GM18951 (cell line): ENCODE data around the gene GAPDH.
A peak's percentile ranks its signal among the peaks of the same experiment; 100 is the strongest.
"Not testable (repeated sequence)": the region's sequence is repeated elsewhere in the genome, so short reads cannot be mapped to it uniquely, and the experiment has no call there.

Experiments used
- POLR2A ChIP-seq: IDR thresholded peaks from 4 replicates; pipeline ENCODE4 v1.6.1; 2011; ENCODE audit warnings: mild to moderate bottlenecking; ENCODE audit not compliant: insufficient read length, insufficient read depth; ENCODE audit errors: extremely low read depth
- in situ Hi-C: fragments of 300-500 bp; cut with MboI; formaldehyde crosslinking; loops from one replicate; pipeline ENCODE4 v1.12.0; 2022; ENCODE audit warnings: low sequenced_read_pairs, mixed read lengths, inconsistent platforms; ENCODE audit not compliant: unreplicated experiment

GAPDH gene

GRCh38 chr12:6533923-6534694 is at the start of gene GAPDH:
GAPDH (plus strand) TSS chr12:6534517; CDS start chr12:6534833, 316 bp downstream.
- peak; percentile 100 for TF ChIP-seq POLR2A
- in situ Hi-C loops, result no loop called here

GRCh38 chr12:6488240-6488639 is 46.1 kb upstream of the GAPDH start:
- in situ Hi-C loops, result no loop called here

GRCh38 chr12:6489449-6489848 is 44.9 kb upstream of the GAPDH start:
- no peak for TF ChIP-seq POLR2A
- in situ Hi-C loops, result no loop called here

More at GRCh38 chr12:6488240-6488639, 46.1 kb upstream of the GAPDH start:
- TF ChIP-seq POLR2A, result no peak

GRCh38 chr12:6490673-6491072 is 43.6 kb upstream of the GAPDH start:
- in situ Hi-C loops, result not testable (repeated sequence)

- TF ChIP-seq POLR2A, result peak; percentile 88
- in situ Hi-C loops, result no loop called here
Measured at GRCh38 chr12:6492838-6493496, 41.4 kb upstream of the GAPDH start, which contains the start of gene MRPL51. MRPL51 (minus strand) TSS chr12:6493262; CDS start chr12:6493136, 126 bp downstream.

- in situ Hi-C loops, result no loop called here
Measured at GRCh38 chr12:6493497-6494257, 40.6 kb upstream of the GAPDH start, which contains the start of gene NCAPD2. NCAPD2 (plus strand) TSS chr12:6494102; CDS start chr12:6495099, 997 bp downstream.

GRCh38 chr12:6494258-6494743 is 40.0 kb upstream of the GAPDH start:
- TF ChIP-seq POLR2A, result no peak

More at GRCh38 chr12:6493497-6494257, 40.6 kb upstream of the GAPDH start, which contains the start of gene NCAPD2:
- peak; percentile 70 for TF ChIP-seq POLR2A

GRCh38 chr12:6494968-6495367 is 39.3 kb upstream of the GAPDH start:
- TF ChIP-seq POLR2A, result no peak
- in situ Hi-C loops, result no loop called here

More at GRCh38 chr12:6494258-6494743, 40.0 kb upstream of the GAPDH start:
- in situ Hi-C loops, result no loop called here

GRCh38 chr12:6497291-6497690 is 37.0 kb upstream of the GAPDH start:
- in situ Hi-C loops, result not testable (repeated sequence)

GRCh38 chr12:6500466-6500865 is 33.9 kb upstream of the GAPDH start:
- TF ChIP-seq POLR2A, result no peak
- in situ Hi-C loops, result no loop called here

- TF ChIP-seq POLR2A, result no peak
- in situ Hi-C loops, result no loop called here
Measured at GRCh38 chr12:6507102-6507998, 27.0 kb upstream of the GAPDH start.

GRCh38 chr12:6508087-6508486 is 26.2 kb upstream of the GAPDH start:
- in situ Hi-C loops, result no loop called here
- TF ChIP-seq POLR2A, result no peak
